ENCODE results near the gene ZFP36L2.
"Not testable (repeated sequence)": the region's sequence is repeated elsewhere in the genome, so short reads cannot be mapped to it uniquely, and the experiment has no call there.

ZFP36L2 gene

GRCh38 chr2:43198263-43198662 lies 28.1 kb downstream of the ZFP36L2 start:
- H3K4me3 ChIP-seq (ENCODE audit: low read depth, low read length), result no peak overlapping the region
- H3K9me3 ChIP-seq (ENCODE audit: control insufficient read depth, insufficient read depth, low read length), result no peaks in the 10 kb centered on the region
- no peaks in the 10 kb centered on the region for H3K27me3 ChIP-seq (ENCODE audit: control insufficient read depth, insufficient read depth, low read length)
- H3K36me3 ChIP-seq (ENCODE audit: control insufficient read depth, insufficient read depth, low read length), result no peaks in the 10 kb centered on the region
- no peak overlapping the region for H3K9ac ChIP-seq (ENCODE audit: low read depth, low read length)
- peaks cover 3% of the 10 kb centered on the region for H3K4me1 ChIP-seq (ENCODE audit: control insufficient read depth, insufficient read depth, low read length)

- Histone ChIP-seq H3K27me3 (ENCODE audit: control insufficient read depth, insufficient read depth, low read length) (no peaks in the 10 kb centered on the region), H3K4me3 (ENCODE audit: low read depth, low read length) (no peak overlapping the region), H3K4me1 (ENCODE audit: control insufficient read depth, insufficient read depth, low read length) (peaks cover 3% of the 10 kb centered on the region), H3K9me3 (ENCODE audit: control insufficient read depth, insufficient read depth, low read length) (no peaks in the 10 kb centered on the region), H3K36me3 (ENCODE audit: control insufficient read depth, insufficient read depth, low read length) (no peaks in the 10 kb centered on the region), H3K9ac (ENCODE audit: low read depth, low read length) (no peak overlapping the region)
Observed at GRCh38 chr2:43197588-43197896, 28.9 kb downstream of the ZFP36L2 start.

GRCh38 chr2:43196768-43197587 lies 29.4 kb downstream of the ZFP36L2 start:
- no peaks in the 10 kb centered on the region for H3K27me3 ChIP-seq (ENCODE audit: control insufficient read depth, insufficient read depth, low read length)
- H3K9me3 ChIP-seq (ENCODE audit: control insufficient read depth, insufficient read depth, low read length), result no peaks in the 10 kb centered on the region
- no peak overlapping the region for H3K4me3 ChIP-seq (ENCODE audit: low read depth, low read length)
- H3K9ac ChIP-seq (ENCODE audit: low read depth, low read length), result no peak overlapping the region
- H3K36me3 ChIP-seq (ENCODE audit: control insufficient read depth, insufficient read depth, low read length), result no peaks in the 10 kb centered on the region
- peaks cover 3% of the 10 kb centered on the region for H3K4me1 ChIP-seq (ENCODE audit: control insufficient read depth, insufficient read depth, low read length)

GRCh38 chr2:43194121-43194869 lies 32.1 kb downstream of the ZFP36L2 start:
- Histone ChIP-seq H3K9ac (ENCODE audit: low read depth, low read length) (no peak overlapping the region), H3K36me3 (ENCODE audit: control insufficient read depth, insufficient read depth, low read length) (no peaks in the 10 kb centered on the region), H3K27me3 (ENCODE audit: control insufficient read depth, insufficient read depth, low read length) (no peaks in the 10 kb centered on the region), H3K9me3 (ENCODE audit: control insufficient read depth, insufficient read depth, low read length) (no peaks in the 10 kb centered on the region), H3K4me3 (ENCODE audit: low read depth, low read length) (no peak overlapping the region), H3K4me1 (ENCODE audit: control insufficient read depth, insufficient read depth, low read length) (no peaks in the 10 kb centered on the region)

- no peaks in the 10 kb centered on the region for H3K36me3 ChIP-seq (ENCODE audit: control insufficient read depth, insufficient read depth, low read length)
- H3K4me3 ChIP-seq (ENCODE audit: low read depth, low read length), result no peak overlapping the region
- no peak overlapping the region for H3K9ac ChIP-seq (ENCODE audit: low read depth, low read length)
- no peaks in the 10 kb centered on the region for H3K4me1 ChIP-seq (ENCODE audit: control insufficient read depth, insufficient read depth, low read length)
- H3K27me3 ChIP-seq (ENCODE audit: control insufficient read depth, insufficient read depth, low read length), result no peaks in the 10 kb centered on the region
- H3K9me3 ChIP-seq (ENCODE audit: control insufficient read depth, insufficient read depth, low read length), result no peaks in the 10 kb centered on the region
Observed at GRCh38 chr2:43193652-43194120, 32.7 kb downstream of the ZFP36L2 start.

- Histone ChIP-seq H3K27me3 (ENCODE audit: control insufficient read depth, insufficient read depth, low read length) (no peaks in the 10 kb centered on the region), H3K36me3 (ENCODE audit: control insufficient read depth, insufficient read depth, low read length) (peaks cover under 1% of the 10 kb centered on the region), H3K9me3 (ENCODE audit: control insufficient read depth, insufficient read depth, low read length) (no peaks in the 10 kb centered on the region), H3K9ac (ENCODE audit: low read depth, low read length) (no peak overlapping the region), H3K4me1 (ENCODE audit: control insufficient read depth, insufficient read depth, low read length) (no peaks in the 10 kb centered on the region), H3K4me3 (ENCODE audit: low read depth, low read length) (no peak overlapping the region)
Observed at GRCh38 chr2:43192744-43193651, 33.4 kb downstream of the ZFP36L2 start.

GRCh38 chr2:43191947-43192516 lies 34.4 kb downstream of the ZFP36L2 start:
- Histone ChIP-seq H3K27me3 (ENCODE audit: control insufficient read depth, insufficient read depth, low read length) (no peaks in the 10 kb centered on the region), H3K4me1 (ENCODE audit: control insufficient read depth, insufficient read depth, low read length) (no peaks in the 10 kb centered on the region), H3K4me3 (ENCODE audit: low read depth, low read length) (no peak overlapping the region), H3K9me3 (ENCODE audit: control insufficient read depth, insufficient read depth, low read length) (no peaks in the 10 kb centered on the region), H3K36me3 (ENCODE audit: control insufficient read depth, insufficient read depth, low read length) (peaks cover 3% of the 10 kb centered on the region), H3K9ac (ENCODE audit: low read depth, low read length) (no peak overlapping the region)

GRCh38 chr2:43190311-43191052 lies 35.9 kb downstream of the ZFP36L2 start:
- Histone ChIP-seq H3K4me3 (ENCODE audit: low read depth, low read length) (no peak overlapping the region), H3K4me1 (ENCODE audit: control insufficient read depth, insufficient read depth, low read length) (no peaks in the 10 kb centered on the region), H3K9me3 (ENCODE audit: control insufficient read depth, insufficient read depth, low read length) (no peaks in the 10 kb centered on the region), H3K36me3 (ENCODE audit: control insufficient read depth, insufficient read depth, low read length) (peaks cover 3% of the 10 kb centered on the region), H3K9ac (ENCODE audit: low read depth, low read length) (no peak overlapping the region), H3K27me3 (ENCODE audit: control insufficient read depth, insufficient read depth, low read length) (no peaks in the 10 kb centered on the region)

GRCh38 chr2:43189861-43190260 lies 36.5 kb downstream of the ZFP36L2 start:
- H3K36me3 ChIP-seq (ENCODE audit: control insufficient read depth, insufficient read depth, low read length); H3K4me1 ChIP-seq (ENCODE audit: control insufficient read depth, insufficient read depth, low read length); H3K27me3 ChIP-seq (ENCODE audit: control insufficient read depth, insufficient read depth, low read length); H3K4me3 ChIP-seq (ENCODE audit: low read depth, low read length); H3K9me3 ChIP-seq (ENCODE audit: control insufficient read depth, insufficient read depth, low read length); H3K9ac ChIP-seq (ENCODE audit: low read depth, low read length): not testable (repeated sequence)

- H3K4me1 ChIP-seq (ENCODE audit: control insufficient read depth, insufficient read depth, low read length), result peaks cover 8% of the 10 kb centered on the region
- no peaks in the 10 kb centered on the region for H3K27me3 ChIP-seq (ENCODE audit: control insufficient read depth, insufficient read depth, low read length)
- no peak overlapping the region for H3K9ac ChIP-seq (ENCODE audit: low read depth, low read length)
- H3K9me3 ChIP-seq (ENCODE audit: control insufficient read depth, insufficient read depth, low read length), result no peaks in the 10 kb centered on the region
- peaks cover 3% of the 10 kb centered on the region for H3K36me3 ChIP-seq (ENCODE audit: control insufficient read depth, insufficient read depth, low read length)
- no peak overlapping the region for H3K4me3 ChIP-seq (ENCODE audit: low read depth, low read length)
Observed at GRCh38 chr2:43188561-43189386, 37.6 kb downstream of the ZFP36L2 start.
